Measurements from ENCODE around the gene CYTH4.

DNA sequence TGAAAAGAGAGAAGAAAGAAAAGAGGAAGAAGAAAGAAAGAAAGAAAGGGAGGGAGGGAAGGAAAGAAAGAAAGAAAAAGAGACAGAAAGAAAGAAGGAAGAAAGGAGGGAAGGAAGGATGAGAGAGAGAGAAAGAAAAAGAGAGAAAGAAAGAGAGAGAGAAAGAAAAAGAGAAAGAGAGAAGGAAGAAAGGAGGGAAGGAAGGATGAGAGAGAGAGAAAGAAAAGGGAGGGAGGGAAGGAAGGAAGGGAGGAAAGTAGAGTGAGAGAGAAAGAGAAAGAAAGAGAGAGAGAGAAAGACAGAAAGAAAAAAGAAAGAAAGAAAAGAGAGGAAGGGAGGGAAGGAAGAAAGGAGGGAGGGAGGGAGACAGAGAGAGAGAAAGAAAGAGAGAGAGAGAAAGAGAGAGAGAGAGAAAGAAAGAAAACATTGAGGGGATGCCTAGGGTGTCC, 26.7 kb upstream of the CYTH4 start:
- TF ChIP-seq CBFB (CRISPR knock-in tag; IDR thresholded peaks at IDR 0.05; ENCODE audit: low read depth): no peak
- no peak for TF ChIP-seq CTCF (IDR thresholded peaks at IDR 0.05)
- no peak for TF ChIP-seq ELF4 (CRISPR knock-in tag; IDR thresholded peaks at IDR 0.05; ENCODE audit: low read depth)
- no peak for TF ChIP-seq ATF1 (CRISPR knock-in tag; IDR thresholded peaks at IDR 0.05)
- TF ChIP-seq, protein P1, sequence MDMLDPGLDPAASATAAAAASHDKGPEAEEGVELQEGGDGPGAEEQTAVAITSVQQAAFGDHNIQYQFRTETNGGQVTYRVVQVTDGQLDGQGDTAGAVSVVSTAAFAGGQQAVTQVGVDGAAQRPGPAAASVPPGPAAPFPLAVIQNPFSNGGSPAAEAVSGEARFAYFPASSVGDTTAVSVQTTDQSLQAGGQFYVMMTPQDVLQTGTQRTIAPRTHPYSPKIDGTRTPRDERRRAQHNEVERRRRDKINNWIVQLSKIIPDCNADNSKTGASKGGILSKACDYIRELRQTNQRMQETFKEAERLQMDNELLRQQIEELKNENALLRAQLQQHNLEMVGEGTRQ (CRISPR knock-in tag; IDR thresholded peaks at IDR 0.05): no peak
- TF ChIP-seq, protein P2, sequence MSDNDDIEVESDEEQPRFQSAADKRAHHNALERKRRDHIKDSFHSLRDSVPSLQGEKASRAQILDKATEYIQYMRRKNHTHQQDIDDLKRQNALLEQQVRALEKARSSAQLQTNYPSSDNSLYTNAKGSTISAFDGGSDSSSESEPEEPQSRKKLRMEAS (CRISPR knock-in tag; IDR thresholded peaks at IDR 0.05): no peak
